Lower leg skin (tissue), 4 donors: ENCODE measurements around the gene GPR32. TPM values are rescaled to one million over a fixed set of nuclear protein-coding genes. Genes with fewer than 3 reads are reported as not detected.

ENCODE experiments used
- DNase-seq, 2 donors: peaks; one replicate each; pipeline ENCODE4 v3.0.0-alpha.2; 2019; ENCODE audit warnings: low spot score in 2 of 2
- H3K4me3 ChIP-seq: fragments of 200-600 bp; sonication (generic); 2 replicates; pipeline ENCODE4 v1.5.1; 2017; ENCODE audit warnings: mild to moderate bottlenecking, low read depth; ENCODE audit not compliant: poor library complexity, severe bottlenecking
- CTCF ChIP-seq, 3 donors: fragments of 450-650 bp; IDR thresholded peaks; one replicate each; pipeline ENCODE4 v1.5.1; 2016; ENCODE audit warnings: antibody characterized with exemption in 3 of 3, mild to moderate bottlenecking in 3 of 3, moderate library complexity in 2 of 3
- POLR2A ChIP-seq, 2 donors: fragments of 450-650 bp; IDR thresholded peaks; one replicate each; pipeline ENCODE4 v1.6.1; 2016 to 2017; ENCODE audit warnings: antibody characterized with exemption in 2 of 2, mild to moderate bottlenecking in 1 of 2, moderate library complexity in 1 of 2
- WGBS, 2 donors: methylation state at CpG; one replicate each; pipeline ENCODE4 v1.1.5; 2018; 5-methylcytosine and 5-hydroxymethylcytosine counted together
- intact Hi-C: fragments of 100-400 bp; cut with DNase I; formaldehyde crosslinking; loops from one replicate; pipeline ENCODE4 v1.15.0; 2023; ENCODE audit warnings: low total_unique reads
- total RNA-seq, 4 donors: library from RNA; depleted of rRNA; stranded (reverse); fragments of >200 nt; gene quantifications; one replicate each; pipeline ENCODE4 v1.1.0, GENCODE V29; 2016

The GPR32 gene
- total RNA-seq, 4 donors from 2014 or later: not detected

DNA sequence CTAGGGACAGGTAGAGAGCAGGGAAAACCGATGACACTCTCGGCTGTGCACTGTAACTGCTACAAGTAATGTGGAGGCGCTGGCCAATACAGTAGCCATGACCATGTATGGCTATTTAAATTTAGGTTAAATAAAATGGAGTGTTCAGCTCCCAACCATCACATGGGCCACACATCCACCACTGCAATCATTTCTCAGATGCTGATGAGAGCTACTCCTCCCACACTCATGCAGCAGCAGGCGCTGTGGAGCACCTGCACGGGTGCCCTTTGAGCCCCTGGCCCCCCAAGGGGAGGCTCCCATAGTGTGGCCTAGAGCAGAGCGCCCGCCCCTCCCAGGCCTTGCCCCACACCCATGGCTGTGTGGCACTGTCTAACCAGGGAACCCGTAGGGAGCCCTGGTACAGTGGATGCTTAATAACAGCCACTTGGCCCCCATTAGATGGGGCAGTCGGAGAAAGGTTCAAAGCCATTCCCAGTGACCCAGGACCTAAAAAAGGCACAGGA is 25.9 kb downstream of the GPR32 start:
- TF ChIP-seq POLR2A (IDR thresholded peaks at IDR 0.05) (no peak), CTCF (IDR thresholded peaks at IDR 0.05) (no peak)
- intact Hi-C loops: loop anchor here (10.0 kb wide), 1 partner anchor 119 kb away; the partner anchor contains the start of gene KLK4
- no peak for DNase-seq
- no peak overlapping the region for H3K4me3 ChIP-seq
- 81 to 88% methylated on average over 9 of the region's 9 CpGs for WGBS, 2 donors

- WGBS, 2 donors: 88 to 91% methylated on average over 8 of the region's 8 CpGs
- H3K4me3 ChIP-seq: no peak overlapping the region
- no peak for TF ChIP-seq CTCF (IDR thresholded peaks at IDR 0.05)
- no peak for TF ChIP-seq POLR2A (IDR thresholded peaks at IDR 0.05)
- DNase-seq: no peak
- intact Hi-C loops: loop anchor here (10.0 kb wide), 1 partner anchor 118 kb away; the partner anchor contains the start of gene KLK4
Measured at GRCh38 chr19:50796634-50797428, 26.6 kb downstream of the GPR32 start.

DNA sequence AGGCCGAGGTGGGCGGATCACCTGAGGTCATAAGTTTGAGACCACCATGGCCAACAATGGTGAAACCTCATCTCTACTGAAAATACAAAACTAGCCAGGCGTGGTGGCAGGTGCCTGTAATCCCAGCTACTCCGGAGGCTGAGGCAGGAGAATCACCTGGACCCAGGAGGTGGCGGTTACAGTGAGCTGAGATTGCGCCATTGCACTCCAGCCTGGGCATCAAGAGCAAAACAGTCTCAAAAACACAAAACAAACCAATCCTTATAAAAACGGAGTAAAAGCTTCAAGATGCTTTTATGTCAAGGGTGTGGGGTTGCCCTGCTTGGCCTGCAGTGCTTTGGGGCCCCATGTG is 27.1 kb downstream of the GPR32 start:
- no peak overlapping the region for H3K4me3 ChIP-seq
- intact Hi-C loops: loop anchor here (10.0 kb wide), 1 partner anchor 117 kb away; the partner anchor contains the start of gene KLK4
- 84 to 92% methylated on average over 7 of the region's 7 CpGs for WGBS, 2 donors
- no peak for DNase-seq
- TF ChIP-seq POLR2A (IDR thresholded peaks at IDR 0.05): no peak
- no peak for TF ChIP-seq CTCF (IDR thresholded peaks at IDR 0.05)

GRCh38 chr19:50797781-50798658 is 27.8 kb downstream of the GPR32 start:
- intact Hi-C loops: loop anchor here (10.0 kb wide), 1 partner anchor 117 kb away; the partner anchor contains the start of gene KLK4
- no peak for DNase-seq
- 74 to 82% methylated on average over 14 to 15 of the region's 18 CpGs for WGBS, 2 donors
- TF ChIP-seq CTCF (IDR thresholded peaks at IDR 0.05): no peak
- no peak for TF ChIP-seq POLR2A (IDR thresholded peaks at IDR 0.05)
- no peak overlapping the region for H3K4me3 ChIP-seq

GRCh38 chr19:50798659-50799546 is 28.6 kb downstream of the GPR32 start:
- no peak overlapping the region for H3K4me3 ChIP-seq
- intact Hi-C loops: loop anchor here (10.0 kb wide), 1 partner anchor 116 kb away; the partner anchor contains the start of gene KLK4
- DNase-seq: no peak
- TF ChIP-seq POLR2A (IDR thresholded peaks at IDR 0.05) (no peak), CTCF (IDR thresholded peaks at IDR 0.05) (no peak)
- 72 to 90% methylated on average over 14 to 15 of the region's 21 CpGs for WGBS, 2 donors
